Measurements from ENCODE around the gene SC5D. TPM values are rescaled to one million over a fixed set of nuclear protein-coding genes. Genes with fewer than 3 reads are reported as not detected.

The SC5D gene
- total RNA-seq, 1 experiment from 2014 or later: 25.9 TPM

DNA sequence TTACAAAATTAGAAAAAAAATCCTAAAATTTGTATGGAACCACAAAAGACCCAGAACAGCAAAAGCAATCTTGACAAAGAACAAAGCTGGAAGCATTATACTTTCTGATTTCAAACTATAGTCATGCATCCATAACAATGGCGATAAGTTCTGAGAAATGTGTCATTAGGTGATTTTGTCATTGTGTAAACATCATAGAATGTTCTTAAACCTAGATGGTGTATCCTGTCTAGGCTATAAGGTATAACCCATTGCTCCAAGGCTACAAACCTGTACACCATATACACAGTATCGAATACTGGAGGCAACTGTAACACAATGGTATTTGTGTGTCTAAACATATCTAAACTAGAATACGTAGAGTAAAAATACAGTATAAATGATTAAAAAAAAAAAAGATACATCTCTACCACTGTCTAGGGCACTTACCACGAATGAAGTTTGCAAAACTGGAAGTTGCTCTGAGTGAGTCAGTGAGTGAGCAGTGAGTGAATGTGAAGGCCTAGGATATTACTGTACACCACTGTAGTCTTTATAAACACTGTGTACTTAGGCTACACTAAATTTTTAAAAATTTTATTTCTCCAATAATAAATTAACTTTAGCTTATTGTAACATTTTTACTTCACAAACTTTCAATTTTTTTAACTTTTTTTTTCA, 18.1 kb upstream of the SC5D start:
- Mint-ChIP-seq H3K27me3 (ENCODE audit: insufficient read depth, unreplicated experiment) (peaks cover 79% of the 10 kb centered on the region), H3K4me3 (ENCODE audit: unreplicated experiment) (no peak overlapping the region), H3K9me3 (ENCODE audit: unreplicated experiment) (peaks cover 16% of the 10 kb centered on the region), H3K4me1 (ENCODE audit: insufficient read depth, unreplicated experiment) (no peaks in the 10 kb centered on the region), H3K36me3 (ENCODE audit: insufficient read depth, unreplicated experiment) (no peaks in the 10 kb centered on the region), H3K27ac (ENCODE audit: low read depth, unreplicated experiment) (no peak overlapping the region)
- DNase-seq (ENCODE audit: unreplicated experiment): no peak
- CTCF ChIA-PET: interaction anchor here (0.6 kb wide), 3 partner anchors 162 to 1036 kb away, joined by 3 to 4 read pairs (median 3); no protein-coding TSS in a partner anchor
- BruUV-seq (replicated peaks): no TSS peak
- TF ChIP-seq, protein P1, sequence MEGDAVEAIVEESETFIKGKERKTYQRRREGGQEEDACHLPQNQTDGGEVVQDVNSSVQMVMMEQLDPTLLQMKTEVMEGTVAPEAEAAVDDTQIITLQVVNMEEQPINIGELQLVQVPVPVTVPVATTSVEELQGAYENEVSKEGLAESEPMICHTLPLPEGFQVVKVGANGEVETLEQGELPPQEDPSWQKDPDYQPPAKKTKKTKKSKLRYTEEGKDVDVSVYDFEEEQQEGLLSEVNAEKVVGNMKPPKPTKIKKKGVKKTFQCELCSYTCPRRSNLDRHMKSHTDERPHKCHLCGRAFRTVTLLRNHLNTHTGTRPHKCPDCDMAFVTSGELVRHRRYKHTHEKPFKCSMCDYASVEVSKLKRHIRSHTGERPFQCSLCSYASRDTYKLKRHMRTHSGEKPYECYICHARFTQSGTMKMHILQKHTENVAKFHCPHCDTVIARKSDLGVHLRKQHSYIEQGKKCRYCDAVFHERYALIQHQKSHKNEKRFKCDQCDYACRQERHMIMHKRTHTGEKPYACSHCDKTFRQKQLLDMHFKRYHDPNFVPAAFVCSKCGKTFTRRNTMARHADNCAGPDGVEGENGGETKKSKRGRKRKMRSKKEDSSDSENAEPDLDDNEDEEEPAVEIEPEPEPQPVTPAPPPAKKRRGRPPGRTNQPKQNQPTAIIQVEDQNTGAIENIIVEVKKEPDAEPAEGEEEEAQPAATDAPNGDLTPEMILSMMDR (IDR thresholded peaks at IDR 0.05; ENCODE audit: unreplicated experiment): no peak
- POLR2A ChIA-PET: no interaction called here
- intact Hi-C loops (cut with micrococcal nuclease): no loop called here

DNA sequence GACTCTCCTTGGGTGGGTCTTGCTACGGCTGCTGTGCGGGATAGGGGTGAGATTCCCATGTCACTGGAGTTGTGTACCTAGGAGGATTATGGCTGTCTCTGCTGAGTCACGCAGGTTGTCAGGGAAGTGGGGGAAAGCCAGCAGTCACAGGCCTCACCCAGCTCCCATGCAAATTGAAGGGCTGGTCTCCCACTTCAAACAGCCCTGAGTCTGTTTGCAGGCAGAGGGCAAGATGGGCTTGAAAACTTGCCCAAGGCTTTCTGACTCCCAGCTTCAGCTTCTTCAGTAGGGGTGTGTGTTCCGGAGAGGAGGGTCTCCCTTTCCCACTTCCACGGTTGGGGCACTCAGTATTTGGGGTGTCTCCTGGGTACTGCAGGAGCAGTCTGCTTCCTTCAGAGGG, 10.9 kb upstream of the SC5D start:
- TF ChIP-seq, protein P1 (IDR thresholded peaks at IDR 0.05; ENCODE audit: unreplicated experiment): no peak
- Mint-ChIP-seq H3K27me3 (ENCODE audit: insufficient read depth, unreplicated experiment) (peaks cover 74% of the 10 kb centered on the region), H3K4me1 (ENCODE audit: insufficient read depth, unreplicated experiment) (no peaks in the 10 kb centered on the region), H3K9me3 (ENCODE audit: unreplicated experiment) (peaks cover 17% of the 10 kb centered on the region), H3K36me3 (ENCODE audit: insufficient read depth, unreplicated experiment) (no peaks in the 10 kb centered on the region), H3K27ac (ENCODE audit: low read depth, unreplicated experiment) (no peak overlapping the region), H3K4me3 (ENCODE audit: unreplicated experiment) (no peak overlapping the region)
- ChIA-PET POLR2A (interaction anchor here (1.2 kb wide), 1 partner anchor 10 kb away, joined by 3 read pairs; no protein-coding TSS in a partner anchor), CTCF (interaction anchor here (0.5 to 1.0 kb wide), 3 partner anchors 38 to 933 kb away, joined by 3 to 4 read pairs (median 4); no protein-coding TSS in a partner anchor)
- no TSS peak for BruUV-seq (replicated peaks)
- DNase-seq (ENCODE audit: unreplicated experiment): no peak
- intact Hi-C loops (cut with micrococcal nuclease): no loop called here

DNA sequence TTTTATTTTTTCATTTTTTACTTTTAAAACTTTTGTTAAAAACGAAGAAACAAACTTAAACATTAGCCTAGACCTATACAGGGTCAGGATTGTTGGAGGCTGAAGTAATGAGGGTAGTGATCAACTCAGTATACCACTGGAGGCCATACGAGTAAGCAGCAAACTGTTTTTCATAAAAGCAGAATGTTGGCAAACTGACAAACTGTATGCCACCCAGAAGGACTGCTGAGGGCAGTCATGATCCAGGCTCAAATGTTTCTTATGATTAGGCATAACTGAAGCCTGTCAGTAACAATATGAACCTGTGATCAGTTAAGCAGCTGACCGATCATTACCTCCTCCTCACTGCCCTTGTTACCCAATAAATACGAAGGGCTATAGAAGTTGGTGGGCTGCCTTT, 10.2 kb upstream of the SC5D start:
- Mint-ChIP-seq H3K4me3 (ENCODE audit: unreplicated experiment) (no peak overlapping the region), H3K9me3 (ENCODE audit: unreplicated experiment) (peaks cover 17% of the 10 kb centered on the region), H3K27ac (ENCODE audit: low read depth, unreplicated experiment) (no peak overlapping the region), H3K4me1 (ENCODE audit: insufficient read depth, unreplicated experiment) (no peaks in the 10 kb centered on the region), H3K36me3 (ENCODE audit: insufficient read depth, unreplicated experiment) (no peaks in the 10 kb centered on the region), H3K27me3 (ENCODE audit: insufficient read depth, unreplicated experiment) (peaks cover 67% of the 10 kb centered on the region)
- BruUV-seq (replicated peaks): no TSS peak
- ChIA-PET CTCF (interaction anchor here (0.6 to 0.8 kb wide), 4 partner anchors 10 to 27 kb away, joined by 3 to 4 read pairs (median 3); partner anchors contain the start of gene SC5D), POLR2A (interaction anchor here (0.7 kb wide), 1 partner anchor 10 kb away, joined by 4 read pairs; the partner anchor contains the start of gene SC5D)
- TF ChIP-seq, protein P1 (IDR thresholded peaks at IDR 0.05; ENCODE audit: unreplicated experiment): no peak
- intact Hi-C loops (cut with micrococcal nuclease): no loop called here
- peak; percentile 16 for DNase-seq (ENCODE audit: unreplicated experiment)

DNA sequence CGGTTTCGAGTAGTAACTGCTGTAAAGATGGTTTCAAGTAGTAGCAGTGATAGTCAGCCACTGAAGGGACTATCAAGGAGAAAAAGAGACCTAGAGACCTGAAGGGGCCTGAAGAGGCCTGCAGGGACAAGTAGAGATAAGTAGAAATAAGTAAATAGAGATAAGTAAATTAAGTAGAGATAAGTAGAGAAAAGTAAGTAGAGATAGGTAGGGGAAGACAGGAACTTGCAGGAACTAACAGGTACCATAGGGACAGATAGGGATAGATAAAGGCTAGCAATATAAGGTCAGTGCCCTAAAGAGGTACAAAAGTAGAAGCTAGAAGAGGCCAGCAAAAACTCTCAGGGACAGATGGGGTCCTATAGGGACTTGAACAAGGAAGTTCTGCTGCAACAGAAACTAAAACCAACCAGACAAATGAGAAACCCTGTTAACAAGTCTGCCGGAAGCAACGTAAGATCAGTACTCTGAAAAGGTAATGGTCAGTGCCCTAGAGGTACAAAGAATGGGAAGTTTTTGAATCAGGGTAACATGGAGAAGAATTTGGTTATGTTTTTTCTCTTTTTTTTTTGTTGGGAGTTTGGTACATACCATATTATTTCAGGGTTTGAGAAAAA, 9.6 kb upstream of the SC5D start:
- intact Hi-C loops (cut with micrococcal nuclease): no loop called here
- DNase-seq (ENCODE audit: unreplicated experiment): no peak
- peaks cover 61% of the 10 kb centered on the region for H3K27me3 Mint-ChIP-seq (ENCODE audit: insufficient read depth, unreplicated experiment)
- no peaks in the 10 kb centered on the region for H3K4me1 Mint-ChIP-seq (ENCODE audit: insufficient read depth, unreplicated experiment)
- no peak overlapping the region for H3K4me3 Mint-ChIP-seq (ENCODE audit: unreplicated experiment)
- TF ChIP-seq, protein P1 (IDR thresholded peaks at IDR 0.05; ENCODE audit: unreplicated experiment): no peak
- no TSS peak for BruUV-seq (replicated peaks)
- no peak overlapping the region for H3K27ac Mint-ChIP-seq (ENCODE audit: low read depth, unreplicated experiment)
- ChIA-PET CTCF (interaction anchor here (0.6 to 0.8 kb wide), 4 partner anchors 10 to 26 kb away, joined by 3 to 4 read pairs (median 3); partner anchors contain the start of gene SC5D), POLR2A (no interaction called here)
- peaks cover 15% of the 10 kb centered on the region for H3K9me3 Mint-ChIP-seq (ENCODE audit: unreplicated experiment)
- H3K36me3 Mint-ChIP-seq (ENCODE audit: insufficient read depth, unreplicated experiment): no peaks in the 10 kb centered on the region
